Keratinocyte (primary cell): Measurements from ENCODE around the gene ZIC5. TPM values are rescaled to one million over a fixed set of nuclear protein-coding genes. Genes with fewer than 3 reads are reported as not detected.
A peak's percentile ranks its signal among the peaks of the same experiment; 100 is the strongest.

ENCODE experiments used
- DNase-seq: peaks from one replicate; pipeline ENCODE4 v3.0.0-alpha.2; 2011; ENCODE audit warnings: low read depth, missing footprints, low spot score
- FAIRE-seq: peaks from 2 replicates; lab custom pipeline; 2011; peaks lifted over from hg19 to GRCh38; lab: Jason Lieb, UNC
- H2AFZ ChIP-seq: 2 replicates; pipeline ENCODE4 v1.6.0; 2012; ENCODE audit warnings: low read length, control low read depth, inconsistent platforms; ENCODE audit not compliant: control insufficient read depth
- H3K27ac ChIP-seq: 2 replicates; pipeline ENCODE4 v1.5.1; 2011; ENCODE audit warnings: low read length; ENCODE audit not compliant: control insufficient read depth, insufficient read depth
- H3K27me3 ChIP-seq: 3 replicates; pipeline ENCODE4 v1.6.0; 2011; ENCODE audit warnings: low read length; ENCODE audit not compliant: control insufficient read depth, insufficient read depth; ENCODE audit errors: extremely low read depth
- H3K36me3 ChIP-seq, 2 experiments: 2 replicates in 1 of 2; 3 replicates in 1 of 2; pipeline ENCODE4 v1.5.1; 2011; ENCODE audit warnings: low read length in 2 of 2, mild to moderate bottlenecking in 1 of 2; ENCODE audit not compliant: control insufficient read depth in 2 of 2, insufficient read depth in 2 of 2; ENCODE audit errors: extremely low read depth in 1 of 2
- H3K4me1 ChIP-seq: 3 replicates; pipeline ENCODE4 v1.5.1; 2011; ENCODE audit warnings: low read length; ENCODE audit not compliant: control insufficient read depth, insufficient read depth; ENCODE audit errors: extremely low read depth
- H3K4me2 ChIP-seq: 3 replicates; pipeline ENCODE4 v1.6.0; 2011; ENCODE audit warnings: low read depth, low read length; ENCODE audit not compliant: control insufficient read depth, insufficient read depth; ENCODE audit errors: extremely low read depth
- H3K4me3 ChIP-seq, 3 experiments: fragments of 200-600 bp in 1 of 3; sonication (generic) in 1 of 3; 2 replicates in 2 of 3; 3 replicates in 1 of 3; pipeline ENCODE4 v1.5.1; 2011 to 2016; ENCODE audit warnings: low read length in 3 of 3, mild to moderate bottlenecking in 3 of 3, control low read depth in 2 of 3, inconsistent platforms in 1 of 3, low read depth in 1 of 3, mixed read lengths in 1 of 3, mixed run types in 1 of 3, moderate library complexity in 1 of 3; ENCODE audit not compliant: control insufficient read depth in 2 of 3, insufficient read depth in 2 of 3; ENCODE audit errors: extremely low read depth in 1 of 3
- H3K79me2 ChIP-seq: 2 replicates; pipeline ENCODE4 v1.6.0; 2012; ENCODE audit warnings: low read length; ENCODE audit not compliant: control insufficient read depth, insufficient read depth
- H3K9ac ChIP-seq: 3 replicates; pipeline ENCODE4 v1.6.0; 2011; ENCODE audit warnings: low read length; ENCODE audit not compliant: control insufficient read depth, insufficient read depth; ENCODE audit errors: extremely low read depth
- H3K9me1 ChIP-seq: 3 replicates; pipeline ENCODE4 v1.6.0; 2011; ENCODE audit warnings: low read length; ENCODE audit not compliant: control insufficient read depth, insufficient read depth; ENCODE audit errors: extremely low read depth
- H3K9me3 ChIP-seq: 2 replicates; pipeline ENCODE4 v1.5.1; 2012; ENCODE audit warnings: low read depth, low read length; ENCODE audit not compliant: control insufficient read depth
- H4K20me1 ChIP-seq: 3 replicates; pipeline ENCODE4 v1.6.0; 2011; ENCODE audit warnings: low read length; ENCODE audit not compliant: control insufficient read depth, insufficient read depth; ENCODE audit errors: extremely low read depth
- CTCF ChIP-seq, 3 experiments: IDR thresholded peaks in 1 of 3; conservative IDR thresholded peaks in 1 of 3; optimal IDR thresholded peaks in 1 of 3; 2 replicates in 2 of 3; 3 replicates in 1 of 3; pipeline versions ENCODE3 to v1.5.1; 2011; ENCODE audit warnings: low read length in 3 of 3, mild to moderate bottlenecking in 3 of 3, moderate library complexity in 2 of 3, control low read depth in 1 of 3, inconsistent platforms in 1 of 3; ENCODE audit not compliant: insufficient read depth in 2 of 3; ENCODE audit errors: extremely low read depth in 1 of 3
- EZH2 ChIP-seq: IDR thresholded peaks from one replicate; pipeline ENCODE4 v1.6.1; 2012; ENCODE audit warnings: inconsistent platforms, mild to moderate bottlenecking, low read length, moderate library complexity
- dilution Hi-C: fragments of 300-500 bp; cut with MboI; formaldehyde crosslinking; loops from one replicate; pipeline ENCODE4 v1.7.0; 2020; ENCODE audit warnings: low sequenced_read_pairs; ENCODE audit not compliant: extremely low pct_ligation_motif_present
- polyA plus RNA-seq, 5 experiments: library from polyadenylated mRNA; depleted of rRNA in 3 of 5; stranded (reverse) in 3 of 5; stranded (forward) in 1 of 5; unstranded in 1 of 5; fragments of >200 nt; gene quantifications; 1 replicate in 1 of 5; 2 replicates in 3 of 5; 3 replicates in 1 of 5; pipeline versions ENCODE4 v1.2.1 to v1.2.3, GENCODE V29; 2011 to 2012; ENCODE audit warnings: missing spikeins in 2 of 5, low read depth in 1 of 5, low replicate concordance in 1 of 5

ZIC5 gene
- polyA plus RNA-seq, 1 donor (not counting 4 experiments of a cell fraction or from before 2014, with no cell fraction given): not detected

GRCh38 chr13:100014621-100015020, 43.1 kb upstream of the ZIC5 start:
- Histone ChIP-seq H3K79me2 (no peaks in the 10 kb centered on the region), H3K4me1 (peaks cover 6% of the 10 kb centered on the region), H2AFZ (no peak overlapping the region), H3K27me3 (no peaks in the 10 kb centered on the region), H3K9me1 (no peaks in the 10 kb centered on the region), H3K27ac (no peak overlapping the region), H3K36me3 (no peaks in the 10 kb centered on the region), H3K9ac (no peak overlapping the region), H3K4me3 (no peak overlapping the region), H3K4me2 (no peak overlapping the region), H4K20me1 (no peaks in the 10 kb centered on the region), H3K9me3 (no peaks in the 10 kb centered on the region)
- TF ChIP-seq EZH2 (no peak), CTCF (optimal IDR thresholded peaks at IDR 0.05 in 1 of 3, IDR thresholded peaks at IDR 0.05 in 1 of 3, conservative IDR thresholded peaks at IDR 0.05 in 1 of 3; ENCODE audit: extremely low read depth in 1 of 3, insufficient read depth in 2 of 3, low read length in 3 of 3) (no peak)
- dilution Hi-C loops: no loop called here
- FAIRE-seq (no peak), DNase-seq (no peak)

DNA sequence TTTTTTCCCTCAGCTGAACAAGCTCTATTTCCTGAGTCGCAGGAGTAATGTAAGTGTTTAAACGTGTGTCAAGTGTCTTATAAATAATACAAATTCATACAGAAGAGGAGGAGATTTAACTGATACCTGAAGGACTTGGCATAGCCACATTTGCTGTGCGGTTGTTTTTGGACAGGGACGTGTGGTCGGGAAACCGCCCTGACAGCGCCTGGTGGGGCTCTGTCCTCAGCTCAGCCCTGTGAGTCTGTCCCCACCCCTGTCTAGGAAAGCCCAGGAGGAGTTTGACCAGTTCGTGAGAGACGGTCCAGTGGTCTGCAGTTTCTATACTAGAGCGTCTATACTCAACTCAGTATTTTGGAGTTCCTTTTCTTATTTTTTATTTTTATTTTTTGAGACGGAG, 26.7 kb upstream of the ZIC5 start:
- Histone ChIP-seq H3K36me3 (no peaks in the 10 kb centered on the region), H3K27ac (no peak overlapping the region), H3K4me2 (no peak overlapping the region), H3K9ac (no peak overlapping the region), H3K4me3 (no peak overlapping the region), H3K27me3 (peaks cover 58% of the 10 kb centered on the region), H3K4me1 (no peaks in the 10 kb centered on the region), H3K9me3 (no peaks in the 10 kb centered on the region), H2AFZ (no peak overlapping the region), H3K79me2 (no peaks in the 10 kb centered on the region), H4K20me1 (peaks cover 2% of the 10 kb centered on the region), H3K9me1 (no peaks in the 10 kb centered on the region)
- no peak for TF ChIP-seq CTCF (optimal IDR thresholded peaks at IDR 0.05 in 1 of 3, IDR thresholded peaks at IDR 0.05 in 1 of 3, conservative IDR thresholded peaks at IDR 0.05 in 1 of 3; ENCODE audit: extremely low read depth in 1 of 3, insufficient read depth in 2 of 3, low read length in 3 of 3)
- peak; percentile 20 for TF ChIP-seq EZH2
- FAIRE-seq (no peak), DNase-seq (no peak)
- dilution Hi-C loops: no loop called here
